Thoracic aorta (tissue), 2 donors: ENCODE data around the gene SKAP2. TPM values are rescaled to one million over a fixed set of nuclear protein-coding genes. Genes with fewer than 3 reads are reported as not detected.

ENCODE experiments used
- ATAC-seq: fragments of 150-250 bp; one replicate; pipeline ENCODE4 v1.8.0; 2017; ENCODE audit warnings: low read depth; ENCODE audit not compliant: insufficient number of reproducible peaks, low FRiP score
- DNase-seq: peaks from one replicate; pipeline ENCODE4 v3.0.0-alpha.2; 2020; ENCODE audit warnings: low spot score
- H3K27ac ChIP-seq, 2 donors: fragments of 200-600 bp; sonication (generic); 1 replicate in 1 of 2; 2 replicates in 1 of 2; pipeline ENCODE4 v1.5.1; 2016; ENCODE audit warnings: mild to moderate bottlenecking in 2 of 2, moderate library complexity in 2 of 2
- H3K27me3 ChIP-seq: fragments of 200-600 bp; sonication (generic); replicated peaks from 2 replicates; pipeline ENCODE4 v1.6.0; 2016; ENCODE audit warnings: mild to moderate bottlenecking; ENCODE audit not compliant: insufficient read depth
- H3K36me3 ChIP-seq: fragments of 200-600 bp; sonication (generic); one replicate; pipeline ENCODE4 v1.5.1; 2016
- H3K4me1 ChIP-seq, 2 donors: fragments of 200-600 bp; sonication (generic); 1 replicate in 1 of 2; 2 replicates in 1 of 2; pipeline versions ENCODE4 v1.5.1 to v1.6.0; 2016; ENCODE audit warnings: low read depth in 2 of 2, mild to moderate bottlenecking in 1 of 2; ENCODE audit not compliant: control insufficient read depth in 1 of 2
- H3K4me3 ChIP-seq: fragments of 200-600 bp; sonication (generic); 2 replicates; pipeline ENCODE4 v1.5.1; 2016; ENCODE audit warnings: mild to moderate bottlenecking
- H3K9me3 ChIP-seq: fragments of 200-600 bp; sonication (generic); 2 replicates; pipeline ENCODE4 v1.5.1; 2016
- total RNA-seq, 2 donors: library from RNA; depleted of rRNA; stranded (reverse); fragments of >200 nt; gene quantifications; one replicate each; pipeline versions ENCODE4 v1.1.0 to v1.2.3, GENCODE V29; 2016
- TF ChIP-seq, protein P1 (sequence below): fragments of 200-600 bp; sonication (generic); IDR thresholded peaks from one replicate; pipeline ENCODE4 v1.5.1; 2019; ENCODE audit warnings: antibody characterized with exemption

SKAP2 gene
- total RNA-seq, 2 donors from 2014 or later, result 16.6 to 29.0 TPM

DNA sequence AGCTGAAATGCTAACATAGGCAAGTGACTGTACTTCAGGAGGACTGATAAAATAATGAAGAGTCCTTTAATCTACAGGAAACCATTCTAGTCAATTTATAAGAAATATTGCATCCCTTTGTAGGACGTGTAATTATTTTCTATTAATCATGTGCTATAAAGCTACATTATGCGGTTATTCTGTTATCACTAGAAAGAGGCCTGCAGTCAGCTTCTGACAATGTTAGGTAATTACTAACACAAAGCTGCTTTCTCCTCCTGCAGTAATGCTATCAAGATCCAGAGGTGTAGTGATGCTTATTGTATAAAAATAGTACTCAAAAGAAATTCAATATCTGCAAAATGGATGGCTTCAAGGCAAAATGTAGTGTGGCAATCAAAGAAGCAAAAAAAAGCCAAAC, 191.1 kb downstream of the SKAP2 start:
- H3K9me3 ChIP-seq, result no peaks in the 10 kb centered on the region
- no peaks in the 10 kb centered on the region for H3K36me3 ChIP-seq
- H3K27me3 ChIP-seq, result no peaks in the 10 kb centered on the region
- TF ChIP-seq, protein P1, sequence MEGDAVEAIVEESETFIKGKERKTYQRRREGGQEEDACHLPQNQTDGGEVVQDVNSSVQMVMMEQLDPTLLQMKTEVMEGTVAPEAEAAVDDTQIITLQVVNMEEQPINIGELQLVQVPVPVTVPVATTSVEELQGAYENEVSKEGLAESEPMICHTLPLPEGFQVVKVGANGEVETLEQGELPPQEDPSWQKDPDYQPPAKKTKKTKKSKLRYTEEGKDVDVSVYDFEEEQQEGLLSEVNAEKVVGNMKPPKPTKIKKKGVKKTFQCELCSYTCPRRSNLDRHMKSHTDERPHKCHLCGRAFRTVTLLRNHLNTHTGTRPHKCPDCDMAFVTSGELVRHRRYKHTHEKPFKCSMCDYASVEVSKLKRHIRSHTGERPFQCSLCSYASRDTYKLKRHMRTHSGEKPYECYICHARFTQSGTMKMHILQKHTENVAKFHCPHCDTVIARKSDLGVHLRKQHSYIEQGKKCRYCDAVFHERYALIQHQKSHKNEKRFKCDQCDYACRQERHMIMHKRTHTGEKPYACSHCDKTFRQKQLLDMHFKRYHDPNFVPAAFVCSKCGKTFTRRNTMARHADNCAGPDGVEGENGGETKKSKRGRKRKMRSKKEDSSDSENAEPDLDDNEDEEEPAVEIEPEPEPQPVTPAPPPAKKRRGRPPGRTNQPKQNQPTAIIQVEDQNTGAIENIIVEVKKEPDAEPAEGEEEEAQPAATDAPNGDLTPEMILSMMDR, result no peak
- DNase-seq, result no peak
- ATAC-seq, result no peak
- H3K4me1 ChIP-seq, result no peaks in the 10 kb centered on the region
- no peak overlapping the region for H3K4me3 ChIP-seq
- H3K27ac ChIP-seq, result no peak overlapping the region

DNA sequence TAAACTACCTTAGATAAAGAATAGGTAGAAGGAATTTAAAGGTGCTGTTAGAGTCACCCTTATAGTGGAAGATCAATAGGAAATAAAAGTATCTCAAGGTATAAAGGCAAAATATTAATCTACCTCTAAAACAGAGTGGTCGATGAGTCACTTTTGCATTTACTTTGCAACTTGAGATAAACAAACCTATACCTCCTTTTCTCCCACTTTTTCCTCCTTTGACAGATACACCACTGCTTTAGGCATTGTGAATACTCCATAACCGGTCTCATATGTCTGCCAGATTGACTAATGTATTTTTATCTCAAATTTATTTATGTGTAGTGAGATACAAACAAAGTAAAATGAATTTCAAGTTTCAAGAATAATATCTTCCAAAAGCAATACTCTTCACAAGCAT, 193.5 kb downstream of the SKAP2 start:
- H3K9me3 ChIP-seq, result no peaks in the 10 kb centered on the region
- H3K27me3 ChIP-seq, result no peaks in the 10 kb centered on the region
- no peak overlapping the region for H3K27ac ChIP-seq
- no peak overlapping the region for H3K4me3 ChIP-seq
- no peaks in the 10 kb centered on the region for H3K36me3 ChIP-seq
- TF ChIP-seq, protein P1, result no peak
- H3K4me1 ChIP-seq, result no peaks in the 10 kb centered on the region
- ATAC-seq (no peak), DNase-seq (no peak)

DNA sequence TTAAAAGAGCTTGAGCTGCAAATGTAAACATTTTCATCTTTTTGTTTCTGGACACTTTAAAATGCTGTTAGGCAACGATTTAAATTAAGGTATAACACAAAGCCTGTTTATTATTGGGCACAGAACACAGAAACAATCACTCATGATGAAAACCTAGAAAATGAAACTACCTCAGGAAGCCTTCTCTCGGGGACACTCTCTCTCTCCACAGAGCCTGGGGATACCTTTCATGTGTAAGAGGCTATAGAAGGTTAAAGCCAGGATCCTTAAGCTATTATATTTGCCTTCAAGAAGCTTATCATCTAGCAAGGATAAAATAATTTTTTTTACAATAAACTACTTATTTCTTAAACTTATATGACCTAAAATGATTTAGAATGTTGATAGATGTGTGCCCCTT, 194.1 kb downstream of the SKAP2 start:
- TF ChIP-seq, protein P1, result no peak
- H3K36me3 ChIP-seq, result no peaks in the 10 kb centered on the region
- no peak for DNase-seq
- no peak for ATAC-seq
- H3K27me3 ChIP-seq, result no peaks in the 10 kb centered on the region
- H3K4me3 ChIP-seq, result no peak overlapping the region
- H3K27ac ChIP-seq, result no peak overlapping the region
- no peaks in the 10 kb centered on the region for H3K4me1 ChIP-seq
- no peaks in the 10 kb centered on the region for H3K9me3 ChIP-seq

DNA sequence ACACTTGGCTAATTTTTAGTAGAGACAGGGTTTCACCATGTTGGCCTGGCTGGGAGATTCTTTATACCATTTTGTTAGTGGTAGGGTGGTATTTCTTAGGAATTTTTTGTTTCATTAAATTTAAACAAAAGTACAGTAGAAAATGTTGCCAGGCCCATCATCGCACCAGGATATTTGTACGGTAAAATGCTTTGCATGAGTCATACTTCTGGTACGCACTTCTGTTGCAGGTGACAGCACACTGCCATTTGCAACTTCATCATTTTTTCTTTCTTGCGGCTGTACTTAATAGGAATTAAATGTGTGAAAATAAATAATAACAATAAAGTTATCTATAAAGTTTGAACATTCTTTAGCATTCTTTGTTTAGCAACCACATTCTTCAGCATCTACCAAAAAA, 195.6 kb downstream of the SKAP2 start:
- TF ChIP-seq, protein P1, result no peak
- ATAC-seq, result no peak
- Histone ChIP-seq H3K4me3 (no peak overlapping the region), H3K36me3 (no peaks in the 10 kb centered on the region), H3K9me3 (no peaks in the 10 kb centered on the region), H3K27me3 (no peaks in the 10 kb centered on the region), H3K4me1 (no peaks in the 10 kb centered on the region), H3K27ac (no peak overlapping the region)
- no peak for DNase-seq

DNA sequence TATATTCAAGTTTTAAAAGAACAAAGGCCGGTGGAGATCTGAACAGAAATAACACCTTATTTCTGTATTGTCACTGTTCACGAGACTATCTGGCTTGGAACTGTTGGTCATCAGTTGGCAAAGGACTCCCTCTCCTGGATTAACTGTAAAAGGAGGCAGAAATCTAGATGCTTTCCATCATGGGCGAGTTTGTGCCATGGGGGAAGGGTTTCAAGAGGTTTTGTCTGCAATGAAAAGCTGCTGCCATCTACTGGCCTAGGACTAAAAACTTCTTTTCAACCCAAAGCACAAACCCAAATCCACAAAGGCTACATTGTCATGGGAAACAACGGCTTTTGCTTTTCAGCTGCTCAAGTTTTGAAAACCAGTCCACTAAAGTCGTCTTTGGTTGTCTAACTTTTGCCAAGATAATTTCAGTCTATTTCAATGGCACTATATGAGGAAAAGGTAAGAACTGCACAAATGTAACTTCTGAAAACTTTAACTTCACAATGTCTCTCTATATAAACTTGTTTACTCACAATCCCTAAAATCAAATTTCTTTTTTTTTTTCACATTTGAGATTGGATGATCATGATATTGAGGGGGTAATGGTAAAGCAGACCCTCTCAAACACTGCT, 196.8 kb downstream of the SKAP2 start:
- Histone ChIP-seq H3K27me3 (no peaks in the 10 kb centered on the region), H3K27ac (no peak overlapping the region), H3K9me3 (no peaks in the 10 kb centered on the region), H3K4me1 (no peaks in the 10 kb centered on the region), H3K4me3 (no peak overlapping the region), H3K36me3 (no peaks in the 10 kb centered on the region)
- TF ChIP-seq, protein P1, result peak; percentile 55
- DNase-seq (no peak), ATAC-seq (peak; percentile 55)
